Right forelimb (tissue), 1 donor: Measurements from ENCODE around the gene GCNT1.
"Not testable (repeated sequence)": the region's sequence is repeated elsewhere in the genome, so short reads cannot be mapped to it uniquely, and the experiment has no call there.

Experiments used
- DNase-seq: peaks from one replicate; pipeline ENCODE4 v3.0.0-alpha.2; 2018

The GCNT1 gene

GRCh38 chr9:76458903-76459693 is at the start of gene GCNT1:
GCNT1 (plus strand) TSS chr9:76459182; CDS start chr9:76502382, 43,200 bp downstream.
- DNase-seq, result peak; percentile 85

- DNase-seq, result no peak
These were observed 46.3 kb upstream of the GCNT1 start for GRCh38 chr9:76412638-76413037.

DNA sequence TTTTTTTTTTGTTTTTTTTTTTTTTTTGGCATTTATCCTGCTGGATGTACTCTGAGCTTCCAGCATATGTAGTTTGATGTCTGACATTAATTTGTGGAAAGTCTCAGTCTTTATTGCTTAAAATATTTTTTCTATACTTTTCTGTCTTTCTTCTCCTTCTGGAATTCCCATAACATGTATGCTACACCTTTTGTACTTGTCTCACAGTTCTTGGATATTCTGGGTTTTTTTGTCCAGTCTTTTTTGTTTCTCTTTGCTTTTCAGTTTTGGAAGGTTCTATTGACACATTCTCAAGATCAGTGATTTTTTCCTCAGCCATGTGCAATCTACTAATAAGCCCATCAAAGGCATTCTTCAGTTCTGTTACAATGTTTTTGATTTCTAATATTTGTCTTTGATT is 45.3 kb upstream of the GCNT1 start:
- DNase-seq, result no peak

DNA sequence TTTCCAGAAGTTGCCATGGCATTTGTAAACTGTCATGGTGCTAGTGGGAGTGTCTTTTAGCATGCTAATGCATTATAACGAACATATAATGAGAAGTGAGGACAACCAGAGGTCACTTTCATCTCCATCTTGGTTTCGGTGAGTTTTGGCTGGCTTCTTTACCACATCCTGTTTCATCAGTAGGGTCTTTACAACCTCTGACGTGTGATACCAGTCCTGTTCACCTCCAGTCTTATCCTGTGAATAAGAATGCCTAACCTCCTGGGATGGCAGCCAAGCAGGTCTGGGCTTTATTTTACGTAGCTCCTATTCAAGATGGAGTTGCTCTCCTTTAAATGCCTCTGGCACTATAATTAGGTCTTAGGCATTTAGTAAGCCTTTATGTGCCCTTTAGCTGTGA is 44.3 kb upstream of the GCNT1 start:
- DNase-seq, result no peak

- DNase-seq, result no peak
These were observed 43.8 kb upstream of the GCNT1 start for GRCh38 chr9:76415154-76415553.

GRCh38 chr9:76415731-76416130 is 43.3 kb upstream of the GCNT1 start:
- DNase-seq, result no peak

- no peak for DNase-seq
These were observed 41.6 kb upstream of the GCNT1 start for GRCh38 chr9:76417394-76417793.

DNA sequence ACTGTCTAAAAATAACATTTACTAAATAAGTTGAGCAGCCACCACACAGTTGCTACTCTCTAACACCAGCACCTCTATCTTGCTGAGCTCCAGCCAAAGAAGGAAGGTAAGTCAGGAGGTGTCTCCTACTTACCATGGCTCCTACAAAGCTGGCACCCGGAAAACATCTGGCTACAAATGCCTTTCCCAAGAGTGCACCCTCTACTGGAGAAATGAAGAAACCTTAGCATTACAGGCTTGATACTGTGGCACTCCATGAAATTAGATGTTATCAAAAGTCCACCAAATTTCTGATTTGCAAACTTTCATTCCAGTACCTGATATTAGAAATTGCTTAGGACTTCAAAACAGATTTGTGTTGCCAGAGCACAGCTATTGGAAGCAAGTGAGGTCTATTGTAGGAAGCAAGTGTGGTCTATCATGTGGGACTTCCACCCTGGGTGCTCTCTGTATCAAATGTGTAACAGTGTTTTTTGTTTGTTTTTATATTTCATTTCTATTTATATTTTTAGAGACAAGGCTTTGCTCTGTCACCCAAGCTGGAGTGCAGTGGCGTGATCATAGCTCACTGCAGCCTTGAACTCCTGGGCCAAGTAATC is 39.1 kb upstream of the GCNT1 start:
- DNase-seq, result no peak

GRCh38 chr9:76423216-76424177 is 35.5 kb upstream of the GCNT1 start:
- no peak for DNase-seq

GRCh38 chr9:76424491-76424890 is 34.5 kb upstream of the GCNT1 start:
- no peak for DNase-seq

DNA sequence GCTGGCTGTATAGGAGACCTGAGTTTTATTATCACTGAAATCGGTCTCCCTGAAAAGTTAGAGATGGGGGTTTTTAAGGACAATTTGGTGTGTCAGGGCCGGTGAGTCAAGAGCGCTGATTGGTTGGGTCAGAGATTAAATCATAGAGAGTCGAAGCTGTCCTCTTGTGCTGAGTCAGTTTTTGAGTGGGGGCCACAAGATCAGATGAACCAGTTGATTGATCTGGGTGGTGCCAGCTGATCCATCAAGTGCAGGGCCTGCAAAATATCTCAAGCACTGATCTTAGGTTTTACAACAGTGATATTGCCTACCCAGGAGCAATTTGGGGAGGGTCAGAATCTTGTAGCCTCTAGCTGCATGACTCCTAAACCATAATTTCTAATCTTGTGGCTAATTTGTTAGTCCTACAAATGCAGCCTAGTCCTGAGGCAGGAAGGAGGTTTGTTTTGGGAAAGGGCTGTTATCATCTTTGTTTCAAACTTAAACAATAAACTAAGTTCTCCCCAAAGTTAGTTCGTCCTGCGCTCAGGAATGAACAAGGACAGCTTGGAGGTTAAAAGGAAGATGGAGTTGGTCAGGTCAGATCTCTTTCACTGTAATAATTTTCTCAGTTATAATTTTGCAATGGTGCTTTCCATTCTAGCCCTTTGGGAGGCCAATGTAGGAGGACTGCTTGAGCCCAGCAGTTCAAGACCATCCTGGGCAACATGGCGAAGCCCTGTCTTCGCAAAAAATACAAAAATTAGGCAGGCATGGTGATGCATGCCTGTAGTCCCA is 33.1 kb upstream of the GCNT1 start:
- DNase-seq, result no peak

DNA sequence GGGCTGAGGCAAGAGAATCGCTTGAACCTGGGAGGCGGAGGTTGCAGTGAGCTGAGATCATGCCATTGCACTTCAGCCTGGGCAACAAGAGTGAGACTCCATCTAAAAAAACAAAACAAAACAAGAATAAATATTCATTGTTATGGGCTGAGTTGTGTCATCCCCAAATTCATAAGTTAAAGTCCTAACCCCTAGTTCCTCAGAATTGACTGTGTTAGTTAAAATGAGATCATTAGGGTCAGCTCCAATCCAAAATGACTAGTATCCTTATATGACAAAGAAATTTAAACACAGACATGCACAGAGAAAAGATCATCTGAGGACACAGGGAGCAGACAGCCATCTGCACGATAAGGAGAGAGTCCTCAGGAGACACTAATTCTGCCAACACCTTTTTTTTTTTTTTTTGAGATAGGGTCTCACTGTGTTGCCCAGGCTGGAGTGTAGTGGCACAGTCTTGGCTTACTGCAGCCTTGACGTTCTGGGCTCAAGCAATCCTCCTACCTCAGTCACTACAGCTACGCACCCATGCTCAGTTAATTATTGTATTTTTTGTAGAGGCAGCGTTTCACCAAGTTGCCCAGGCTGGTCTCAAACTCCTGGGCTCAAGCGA is 32.1 kb upstream of the GCNT1 start:
- DNase-seq, result no peak

DNA sequence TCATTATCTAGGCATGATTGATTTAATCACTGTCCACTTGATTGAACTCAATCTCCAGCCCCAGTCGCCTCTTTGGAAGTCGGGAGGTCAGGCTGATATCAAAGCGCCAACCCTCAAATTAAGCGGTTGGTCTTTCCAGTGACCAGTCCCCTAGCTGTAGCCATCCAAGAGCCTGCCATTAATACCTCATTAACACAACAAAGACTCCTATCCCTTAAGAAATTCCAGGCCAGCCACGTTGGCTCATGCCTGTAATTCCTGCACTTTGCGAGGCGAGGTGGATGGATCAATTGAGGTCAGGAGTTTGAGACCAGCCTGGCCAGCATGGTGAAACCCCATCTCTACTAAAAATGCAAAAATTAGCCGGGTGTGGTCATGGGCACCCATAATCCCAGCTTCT is 27.4 kb upstream of the GCNT1 start:
- DNase-seq, result no peak

GRCh38 chr9:76433406-76433805 is 25.6 kb upstream of the GCNT1 start:
- no peak for DNase-seq

DNA sequence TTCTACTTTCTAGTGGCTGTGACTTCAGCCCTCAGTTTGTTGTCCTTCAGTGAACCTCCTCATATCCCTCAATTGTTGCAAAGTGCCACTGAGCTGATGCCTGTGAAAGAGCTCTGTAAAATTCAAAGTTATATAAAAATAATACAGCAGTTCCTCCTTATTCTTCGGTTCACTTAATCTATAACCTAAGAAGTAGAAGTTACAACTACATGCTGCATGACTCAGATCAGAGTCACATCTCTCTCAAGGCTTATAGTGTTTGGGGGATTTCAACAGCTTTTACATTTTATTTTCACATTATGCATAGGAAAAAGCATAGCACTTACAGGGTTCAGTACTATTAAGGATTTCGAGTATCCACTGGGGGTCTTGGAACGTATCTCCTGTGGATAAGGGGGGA is 25.1 kb upstream of the GCNT1 start:
- DNase-seq, result no peak

GRCh38 chr9:76434897-76435296 is 24.1 kb upstream of the GCNT1 start:
- not testable (repeated sequence) for DNase-seq

DNA sequence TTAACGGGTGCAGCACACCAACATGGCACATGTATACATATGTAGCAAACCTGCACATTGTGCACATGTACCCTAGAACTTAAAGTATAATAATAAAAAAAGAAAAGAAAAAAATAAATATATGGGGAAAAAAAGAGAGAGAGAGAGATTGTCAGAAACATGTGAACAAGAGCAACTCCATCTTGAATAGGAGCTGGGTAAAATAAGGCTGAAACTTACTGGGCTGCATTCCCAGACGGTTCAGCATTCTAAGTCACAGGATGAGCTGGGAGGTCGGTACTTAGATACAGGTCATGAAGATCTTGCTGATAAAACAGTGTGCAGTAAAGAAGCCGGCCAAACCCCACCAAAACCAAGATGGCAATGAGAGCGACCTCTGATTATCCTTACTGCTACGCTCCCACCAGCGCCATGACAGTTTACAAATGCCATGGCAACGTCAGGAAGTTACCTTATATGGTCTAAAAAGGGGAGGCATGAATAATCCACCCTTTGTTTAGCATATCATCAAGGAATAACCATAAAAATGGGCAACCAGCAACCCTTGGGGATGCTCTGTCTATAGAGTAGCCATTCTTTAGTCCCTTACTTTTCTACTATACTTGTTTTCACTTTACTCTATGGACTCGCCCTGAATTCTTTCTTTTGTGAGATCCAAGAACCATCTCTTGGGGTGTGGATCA is 21.8 kb upstream of the GCNT1 start:
- not testable (repeated sequence) for DNase-seq

GRCh38 chr9:76438841-76439588 is 20.0 kb upstream of the GCNT1 start:
- no peak for DNase-seq

DNA sequence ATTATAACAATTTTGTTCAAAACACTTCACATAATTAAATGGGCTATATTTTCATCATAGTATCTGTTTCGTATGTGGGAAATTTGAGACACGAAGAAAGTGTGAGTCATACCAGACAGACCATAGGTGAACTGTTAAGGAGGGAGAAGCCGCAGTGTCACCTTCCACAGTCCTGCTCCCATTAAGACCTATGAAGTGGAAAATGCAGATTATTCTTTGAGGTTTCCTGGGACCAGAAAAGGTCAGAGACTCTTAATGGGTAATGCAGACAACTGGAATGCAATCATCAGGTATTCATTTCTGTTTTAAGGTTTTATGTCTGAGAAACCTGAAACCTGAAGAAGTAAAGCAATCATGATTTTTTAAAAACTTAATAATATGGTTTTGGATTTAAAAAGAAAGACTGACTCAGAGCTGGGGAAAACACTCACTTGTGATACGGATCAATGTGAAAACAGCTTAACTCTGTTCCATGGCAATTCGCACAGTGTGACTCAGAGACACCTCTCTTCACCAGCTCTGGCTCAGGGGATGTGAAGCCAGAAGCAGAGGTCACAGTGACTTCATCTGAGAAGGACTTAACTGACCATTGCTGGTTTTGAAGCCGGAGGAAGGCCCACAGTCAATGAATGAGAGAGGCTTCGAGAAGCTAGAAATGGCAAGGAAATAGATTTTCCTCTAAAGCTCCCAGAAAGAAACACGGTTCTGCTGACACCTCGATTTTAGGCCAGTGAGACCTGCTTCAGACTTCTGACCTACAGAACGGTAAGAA is 17.2 kb upstream of the GCNT1 start:
- no peak for DNase-seq

- DNase-seq, result no peak
These were observed 15.1 kb upstream of the GCNT1 start for GRCh38 chr9:76443887-76444286.
